Measurements from ENCODE around the gene NKX2-8. TPM values are rescaled to one million over a fixed set of nuclear protein-coding genes. Genes with fewer than 3 reads are reported as not detected.
A peak's percentile ranks its signal among the peaks of the same experiment; 100 is the strongest.
"Not testable (repeated sequence)": the region's sequence is repeated elsewhere in the genome, so short reads cannot be mapped to it uniquely, and the experiment has no call there.

Gene NKX2-8
- total RNA-seq, 2 donors from 2014 or later, result not detected

DNA sequence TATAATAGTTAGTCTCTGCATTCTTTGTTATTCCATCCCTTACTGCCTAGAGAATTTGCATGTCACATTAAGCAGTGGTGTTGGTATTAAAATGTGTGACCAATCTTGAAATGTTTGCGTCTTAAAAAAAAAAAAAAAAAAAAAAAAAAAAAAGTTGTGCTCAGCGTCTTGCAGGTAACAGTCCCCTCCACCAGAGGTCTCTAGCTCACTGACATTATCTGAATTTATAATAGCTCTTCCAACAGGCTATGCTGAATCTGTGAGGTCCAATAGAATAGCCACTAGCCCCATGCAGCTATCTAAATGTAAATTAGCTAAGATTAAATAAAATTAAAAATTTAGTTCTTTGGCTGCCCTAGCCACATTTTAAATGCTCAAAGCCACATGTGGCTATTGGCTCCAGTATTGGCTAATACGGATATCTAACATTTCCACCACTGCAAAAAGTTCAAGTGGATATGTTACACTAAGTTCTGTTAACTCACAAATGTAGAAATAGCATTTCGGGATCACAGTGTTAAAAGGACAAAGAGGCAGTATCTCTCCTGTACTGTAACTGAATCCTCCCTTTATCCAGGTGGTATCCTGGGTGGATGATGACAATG lies 28.7 kb downstream of the NKX2-8 start:
- H3K4me1 ChIP-seq, result no peaks in the 10 kb centered on the region
- H3K36me3 ChIP-seq, result no peaks in the 10 kb centered on the region
- TF ChIP-seq, protein P1, sequence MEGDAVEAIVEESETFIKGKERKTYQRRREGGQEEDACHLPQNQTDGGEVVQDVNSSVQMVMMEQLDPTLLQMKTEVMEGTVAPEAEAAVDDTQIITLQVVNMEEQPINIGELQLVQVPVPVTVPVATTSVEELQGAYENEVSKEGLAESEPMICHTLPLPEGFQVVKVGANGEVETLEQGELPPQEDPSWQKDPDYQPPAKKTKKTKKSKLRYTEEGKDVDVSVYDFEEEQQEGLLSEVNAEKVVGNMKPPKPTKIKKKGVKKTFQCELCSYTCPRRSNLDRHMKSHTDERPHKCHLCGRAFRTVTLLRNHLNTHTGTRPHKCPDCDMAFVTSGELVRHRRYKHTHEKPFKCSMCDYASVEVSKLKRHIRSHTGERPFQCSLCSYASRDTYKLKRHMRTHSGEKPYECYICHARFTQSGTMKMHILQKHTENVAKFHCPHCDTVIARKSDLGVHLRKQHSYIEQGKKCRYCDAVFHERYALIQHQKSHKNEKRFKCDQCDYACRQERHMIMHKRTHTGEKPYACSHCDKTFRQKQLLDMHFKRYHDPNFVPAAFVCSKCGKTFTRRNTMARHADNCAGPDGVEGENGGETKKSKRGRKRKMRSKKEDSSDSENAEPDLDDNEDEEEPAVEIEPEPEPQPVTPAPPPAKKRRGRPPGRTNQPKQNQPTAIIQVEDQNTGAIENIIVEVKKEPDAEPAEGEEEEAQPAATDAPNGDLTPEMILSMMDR (IDR thresholded peaks at IDR 0.05), result peak; percentile 42 to 72
- H3K4me3 ChIP-seq, result no peak overlapping the region
- H3K27ac ChIP-seq, result no peak overlapping the region
- no peaks in the 10 kb centered on the region for H3K27me3 ChIP-seq
- DNase-seq (ENCODE audit: low spot score), result no peak
- H3K9me3 ChIP-seq, result no peaks in the 10 kb centered on the region

DNA sequence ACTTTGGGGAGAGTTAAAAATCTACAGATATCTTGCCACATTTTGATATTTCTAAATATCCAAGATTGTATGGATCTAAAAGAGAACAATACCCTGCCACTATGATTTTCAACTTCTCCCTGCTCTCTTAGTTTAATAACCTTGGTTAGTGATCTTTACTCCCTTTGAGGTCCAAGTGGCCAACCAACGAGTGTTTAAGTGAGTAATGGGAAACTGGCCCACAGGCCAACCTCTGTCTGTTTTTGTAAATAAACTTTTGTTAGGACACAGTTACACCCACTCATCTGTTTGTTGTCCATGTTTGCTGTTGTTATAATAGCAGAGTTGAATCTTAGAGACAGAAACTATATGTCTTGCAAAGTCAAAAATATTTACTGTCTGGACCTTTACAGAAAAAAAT lies 31.5 kb downstream of the NKX2-8 start:
- Histone ChIP-seq H3K4me1 (no peaks in the 10 kb centered on the region), H3K27ac (no peak overlapping the region), H3K27me3 (no peaks in the 10 kb centered on the region), H3K9me3 (no peaks in the 10 kb centered on the region), H3K36me3 (no peaks in the 10 kb centered on the region), H3K4me3 (no peak overlapping the region)
- no peak for DNase-seq (ENCODE audit: low spot score)
- TF ChIP-seq, protein P1 (IDR thresholded peaks at IDR 0.05), result no peak

DNA sequence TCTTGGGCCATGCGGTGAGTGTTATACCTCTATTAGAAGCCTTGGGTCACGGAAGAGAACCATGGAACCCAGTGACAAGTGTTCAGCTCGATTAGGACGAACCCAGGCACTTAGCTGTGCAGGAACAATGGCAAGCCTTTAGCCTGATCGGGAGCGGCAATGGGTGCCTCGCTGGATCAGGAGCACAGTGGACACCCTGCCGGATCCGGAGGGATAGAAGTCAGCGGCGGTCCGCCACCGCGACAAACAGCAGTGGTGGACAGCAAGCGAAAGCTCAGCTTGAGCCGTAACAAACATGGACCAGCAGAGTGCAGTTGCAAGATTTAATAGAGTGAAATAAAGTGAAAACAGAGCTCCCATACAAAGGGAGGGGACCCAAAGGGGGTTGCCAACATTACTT lies 38.1 kb downstream of the NKX2-8 start:
- DNase-seq (ENCODE audit: low spot score); H3K27me3 ChIP-seq; H3K36me3 ChIP-seq; H3K9me3 ChIP-seq; H3K4me1 ChIP-seq; H3K27ac ChIP-seq; H3K4me3 ChIP-seq: not testable (repeated sequence)

DNA sequence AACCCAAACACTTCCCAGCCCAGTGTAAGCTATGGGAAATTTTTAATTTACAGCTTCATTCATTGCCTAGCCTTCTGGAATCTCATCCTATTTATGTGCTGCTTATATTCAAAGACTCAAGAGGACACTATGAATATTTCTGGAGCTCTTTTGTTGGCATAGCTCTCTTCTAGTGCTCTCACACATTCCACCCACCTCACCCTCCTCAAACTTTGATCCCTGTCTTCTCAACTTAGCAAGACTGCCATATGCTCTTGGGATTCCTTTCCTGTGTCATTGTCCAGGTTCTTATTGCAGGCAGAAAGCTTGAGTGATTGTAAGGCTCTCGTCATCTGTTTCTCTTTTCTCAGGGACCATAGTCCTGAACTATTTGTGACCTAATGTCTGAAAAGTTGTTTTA lies 44.4 kb downstream of the NKX2-8 start:
- no peaks in the 10 kb centered on the region for H3K36me3 ChIP-seq
- no peak overlapping the region for H3K4me3 ChIP-seq
- no peaks in the 10 kb centered on the region for H3K4me1 ChIP-seq
- no peak for DNase-seq (ENCODE audit: low spot score)
- no peaks in the 10 kb centered on the region for H3K27me3 ChIP-seq
- peaks cover 0 to 19% of the 10 kb centered on the region in 2 donors for H3K9me3 ChIP-seq
- TF ChIP-seq, protein P1 (IDR thresholded peaks at IDR 0.05), result no peak
- no peak overlapping the region for H3K27ac ChIP-seq

Other genes starting within 250 kb of the NKX2-8 start
- not detected for gene NKX2-1, start 62.4 kb downstream of the NKX2-8 start, total RNA-seq
- gene PAX9, start 79.2 kb upstream of the NKX2-8 start, total RNA-seq, result not detected